Hepatocyte (in vitro differentiated cells): ENCODE data around the gene TAAR9. TPM values are rescaled to one million over a fixed set of nuclear protein-coding genes. Genes with fewer than 3 reads are reported as not detected.

Experiments used
- polyA plus RNA-seq: library from polyadenylated mRNA; unstranded; fragments of >200 nt; fragmentation: Nextera tagmentation; extraction: Ambion mirVana; gene quantifications from 2 replicates; pipeline ENCODE4 v1.2.1, GENCODE V29; 2016
- small RNA-seq: library from RNA; depleted of rRNA; stranded (forward); fragments of <200 nt; gene quantifications from one replicate; pipeline ENCODE3, GENCODE V24; 2014
- total RNA-seq: library from RNA; depleted of rRNA; stranded (reverse); fragments of >200 nt; gene quantifications from 2 replicates; pipeline ENCODE4 v1.2.3, GENCODE V29; 2014

Gene TAAR9
- total and polyA plus RNA-seq, 2 experiments from 2014 or later = not detected

Small RNA genes within 50 kb of the gene (small RNA-seq; reads per million reads assigned to genes)
- gene TAAR7P = not detected

Other genes with a start within 250 kb of the TAAR9 start
- 16.7 and 16.8 TPM in 2 replicates for gene MOXD1, start 136.8 kb upstream of the TAAR9 start, total RNA-seq
- gene MOXD1, start 136.8 kb upstream of the TAAR9 start, polyA plus RNA-seq = 9.0 and 11.7 TPM in 2 replicates
- 39.3 and 41.3 TPM in 2 replicates for gene STX7, start 25.2 kb upstream of the TAAR9 start, total RNA-seq
- gene STX7, start 25.2 kb upstream of the TAAR9 start, polyA plus RNA-seq = 38.4 and 42.0 TPM in 2 replicates
- gene TAAR8, start 14.4 kb downstream of the TAAR9 start, total RNA-seq = not detected in 2 replicates
- gene TAAR8, start 14.4 kb downstream of the TAAR9 start, polyA plus RNA-seq = not detected in 2 replicates
- not detected in 2 replicates for gene TAAR6, start 32.0 kb downstream of the TAAR9 start, total RNA-seq
- gene TAAR6, start 32.0 kb downstream of the TAAR9 start, polyA plus RNA-seq = not detected in 2 replicates
- not detected in 2 replicates for gene TAAR5, start 51.5 kb downstream of the TAAR9 start, total RNA-seq
- not detected in 2 replicates for gene TAAR5, start 51.5 kb downstream of the TAAR9 start, polyA plus RNA-seq
- not detected in 2 replicates for gene TAAR2, start 86.0 kb downstream of the TAAR9 start, total RNA-seq
- gene TAAR2, start 86.0 kb downstream of the TAAR9 start, polyA plus RNA-seq = not detected in 2 replicates
- gene TAAR1, start 120.9 kb downstream of the TAAR9 start, total RNA-seq = not detected in 2 replicates
- not detected in 2 replicates for gene TAAR1, start 120.9 kb downstream of the TAAR9 start, polyA plus RNA-seq
- gene VNN1, start 175.8 kb downstream of the TAAR9 start, total RNA-seq = 1.2 and 1.4 TPM in 2 replicates
- 0.46 and 0.93 TPM in 2 replicates for gene VNN1, start 175.8 kb downstream of the TAAR9 start, polyA plus RNA-seq
- 4.0 and 6.8 TPM in 2 replicates for gene VNN2, start 219.6 kb downstream of the TAAR9 start, total RNA-seq
- 1.1 and 1.9 TPM in 2 replicates for gene VNN2, start 219.6 kb downstream of the TAAR9 start, polyA plus RNA-seq